Measurements from ENCODE around the gene CCDC14.
"Not testable (repeated sequence)": the region's sequence is repeated elsewhere in the genome, so short reads cannot be mapped to it uniquely, and the experiment has no call there.

The CCDC14 gene

GRCh38 chr3:123907720-123908119, 53.3 kb downstream of the CCDC14 start:
- no peak for DNase-seq (ENCODE audit: low read depth in 2 of 2)

GRCh38 chr3:123899300-123899865, 61.6 kb downstream of the CCDC14 start:
- no peak for DNase-seq (ENCODE audit: low read depth in 2 of 2)

GRCh38 chr3:123893012-123893411, 68.0 kb downstream of the CCDC14 start:
- no peak for DNase-seq (ENCODE audit: low read depth in 2 of 2)

- DNase-seq (ENCODE audit: low read depth in 2 of 2): no peak
These were observed 68.8 kb downstream of the CCDC14 start for GRCh38 chr3:123892195-123892594.

GRCh38 chr3:123890991-123891390, 70.0 kb downstream of the CCDC14 start:
- not testable (repeated sequence) for DNase-seq (ENCODE audit: low read depth in 2 of 2)

GRCh38 chr3:123890162-123890561, 70.9 kb downstream of the CCDC14 start:
- DNase-seq (ENCODE audit: low read depth in 2 of 2): not testable (repeated sequence)

GRCh38 chr3:123884993-123885392, 76.0 kb downstream of the CCDC14 start:
- DNase-seq (ENCODE audit: low read depth in 2 of 2): no peak

- peak in 1 of 2 donors; percentile 3 for DNase-seq (ENCODE audit: low read depth in 2 of 2)
These were observed 76.7 kb downstream of the CCDC14 start, which contains the start of gene MYLK for GRCh38 chr3:123884203-123884831. MYLK (minus strand) TSS chr3:123884332; CDS start chr3:123793841, 90,491 bp downstream.

- no peak for DNase-seq (ENCODE audit: low read depth in 2 of 2)
These were observed 77.3 kb downstream of the CCDC14 start for GRCh38 chr3:123883701-123884202.

GRCh38 chr3:123883111-123883510, 77.9 kb downstream of the CCDC14 start:
- no peak for DNase-seq (ENCODE audit: low read depth in 2 of 2)

GRCh38 chr3:123881771-123882170, 79.3 kb downstream of the CCDC14 start:
- no peak for DNase-seq (ENCODE audit: low read depth in 2 of 2)

- no peak for DNase-seq (ENCODE audit: low read depth in 2 of 2)
These were observed 79.9 kb downstream of the CCDC14 start for GRCh38 chr3:123880998-123881561.

GRCh38 chr3:123878807-123879206, 82.2 kb downstream of the CCDC14 start:
- no peak for DNase-seq (ENCODE audit: low read depth in 2 of 2)

GRCh38 chr3:123877965-123878364, 83.1 kb downstream of the CCDC14 start:
- no peak for DNase-seq (ENCODE audit: low read depth in 2 of 2)

- DNase-seq (ENCODE audit: low read depth in 2 of 2): no peak
These were observed 83.6 kb downstream of the CCDC14 start for GRCh38 chr3:123877466-123877865.

GRCh38 chr3:123876858-123877257, 84.2 kb downstream of the CCDC14 start:
- DNase-seq (ENCODE audit: low read depth in 2 of 2): no peak

GRCh38 chr3:123872621-123873020, 88.4 kb downstream of the CCDC14 start:
- DNase-seq (ENCODE audit: low read depth in 2 of 2): no peak

- no peak for DNase-seq (ENCODE audit: low read depth in 2 of 2)
These were observed 89.1 kb downstream of the CCDC14 start for GRCh38 chr3:123871946-123872345.

GRCh38 chr3:123870033-123870432, 91.0 kb downstream of the CCDC14 start:
- no peak for DNase-seq (ENCODE audit: low read depth in 2 of 2)

- DNase-seq (ENCODE audit: low read depth in 2 of 2): no peak
These were observed 91.9 kb downstream of the CCDC14 start for GRCh38 chr3:123869165-123869564.

GRCh38 chr3:123864706-123865105, 96.3 kb downstream of the CCDC14 start:
- DNase-seq (ENCODE audit: low read depth in 2 of 2): no peak

All from stimulated activated CD4-positive, alpha-beta T cell treated with anti-CD3 and anti-CD28 coated beads, Interleukin-1b, Interleukin-23, amount 100 ng/mL, for 4 hours (primary cell).